GM12891 (cell line): ENCODE results near the gene PFKFB4.

Experiments used
- POLR2A ChIP-seq: IDR thresholded peaks from 2 replicates; pipeline ENCODE4 v1.6.1; 2011; ENCODE audit warnings: low read depth, low read length, control low read depth
- POLR2AphosphoS5 ChIP-seq: IDR thresholded peaks from 2 replicates; pipeline ENCODE4 v1.6.1; 2011; ENCODE audit warnings: low read depth, low read length, control low read depth
- SPI1 ChIP-seq: IDR thresholded peaks from 2 replicates; pipeline ENCODE4 v1.6.1; 2011; ENCODE audit warnings: low read depth, low read length, control low read depth

DNA sequence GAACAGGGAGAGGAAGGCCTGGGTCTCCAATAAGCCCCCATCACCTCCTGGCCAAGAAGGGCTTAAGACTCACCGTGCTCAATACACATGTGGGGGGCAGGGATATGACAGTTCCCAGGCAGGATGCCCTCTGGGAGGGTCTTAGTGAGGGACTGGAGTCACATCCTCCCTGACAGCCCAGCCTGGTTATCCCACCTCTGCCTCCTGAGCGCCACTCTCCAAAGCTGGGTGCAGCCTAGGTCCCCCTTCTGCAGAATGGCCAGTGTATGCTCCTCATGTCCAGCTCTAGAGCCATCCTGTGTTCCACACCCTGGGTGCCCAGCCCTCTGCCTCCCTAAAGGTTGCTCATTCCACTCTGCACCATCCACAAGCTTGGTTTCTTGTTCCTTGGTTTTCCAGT is 51.5 kb downstream of the PFKFB4 start:
- no peak for TF ChIP-seq POLR2A
- TF ChIP-seq POLR2AphosphoS5, result no peak
- no peak for TF ChIP-seq SPI1
